ENCODE results near the gene FNDC3B. TPM values are rescaled to one million over a fixed set of nuclear protein-coding genes. Genes with fewer than 3 reads are reported as not detected.
A peak's percentile ranks its signal among the peaks of the same experiment; 100 is the strongest.

The FNDC3B gene
- total RNA-seq, 1 donor from 2014 or later = 290 TPM

- peaks cover 38% of the 10 kb centered on the region for H3K4me1 Mint-ChIP-seq (ENCODE audit: low read depth)
- TF ChIP-seq CTCF (IDR thresholded peaks at IDR 0.05) = no peak
- no peaks in the 10 kb centered on the region for H3K9me3 Mint-ChIP-seq (ENCODE audit: low read depth)
- no peak overlapping the region for H3K4me3 Mint-ChIP-seq (ENCODE audit: unreplicated experiment)
- no peaks in the 10 kb centered on the region for H3K27me3 Mint-ChIP-seq (ENCODE audit: low read depth)
- H3K36me3 Mint-ChIP-seq (ENCODE audit: low read depth) = peaks cover 4% of the 10 kb centered on the region
- DNase-seq (ENCODE audit: low spot score) = no peak
- H3K27ac Mint-ChIP-seq (ENCODE audit: unreplicated experiment) = no peak overlapping the region
These were observed 348.4 kb downstream of the FNDC3B start for GRCh38 chr3:172387728-172388127.

GRCh38 chr3:172388412-172389078 lies 349.2 kb downstream of the FNDC3B start:
- Mint-ChIP-seq H3K36me3 (ENCODE audit: low read depth) (peaks cover 6% of the 10 kb centered on the region), H3K27ac (ENCODE audit: unreplicated experiment) (no peak overlapping the region), H3K27me3 (ENCODE audit: low read depth) (no peaks in the 10 kb centered on the region), H3K4me1 (ENCODE audit: low read depth) (peaks cover 42% of the 10 kb centered on the region), H3K4me3 (ENCODE audit: unreplicated experiment) (no peak overlapping the region), H3K9me3 (ENCODE audit: low read depth) (no peaks in the 10 kb centered on the region)
- TF ChIP-seq CTCF (IDR thresholded peaks at IDR 0.05) = no peak
- no peak for DNase-seq (ENCODE audit: low spot score)

DNA sequence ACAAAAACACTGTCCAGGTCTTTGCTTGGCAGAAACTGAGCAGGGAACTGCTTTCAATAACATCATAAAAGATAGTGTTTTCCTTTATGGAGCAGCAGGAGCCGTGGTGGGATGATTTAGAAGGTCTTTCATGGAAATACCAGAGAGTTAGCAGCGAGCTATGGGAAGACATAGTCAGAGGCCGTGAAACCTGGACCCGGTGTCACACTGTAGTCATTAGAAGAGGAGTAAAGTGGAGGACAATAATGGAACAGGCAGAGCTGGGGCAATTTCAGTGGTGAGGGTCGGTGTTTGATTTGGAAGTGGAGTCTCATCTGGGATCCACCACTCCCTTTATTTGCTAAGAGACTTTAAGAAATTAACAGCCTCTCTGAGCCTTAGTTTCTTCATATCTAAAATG lies 351.4 kb downstream of the FNDC3B start:
- Mint-ChIP-seq H3K27me3 (ENCODE audit: low read depth) (no peaks in the 10 kb centered on the region), H3K27ac (ENCODE audit: unreplicated experiment) (peak overlapping the region; percentile 77), H3K9me3 (ENCODE audit: low read depth) (no peaks in the 10 kb centered on the region), H3K4me1 (ENCODE audit: low read depth) (peaks cover 41% of the 10 kb centered on the region), H3K4me3 (ENCODE audit: unreplicated experiment) (no peak overlapping the region), H3K36me3 (ENCODE audit: low read depth) (peaks cover 15% of the 10 kb centered on the region)
- DNase-seq (ENCODE audit: low spot score) = no peak
- TF ChIP-seq CTCF (IDR thresholded peaks at IDR 0.05) = no peak

GRCh38 chr3:172391592-172392302 lies 352.4 kb downstream of the FNDC3B start:
- H3K36me3 Mint-ChIP-seq (ENCODE audit: low read depth) = peaks cover 15% of the 10 kb centered on the region
- H3K4me1 Mint-ChIP-seq (ENCODE audit: low read depth) = peaks cover 41% of the 10 kb centered on the region
- H3K9me3 Mint-ChIP-seq (ENCODE audit: low read depth) = no peaks in the 10 kb centered on the region
- DNase-seq (ENCODE audit: low spot score) = no peak
- no peaks in the 10 kb centered on the region for H3K27me3 Mint-ChIP-seq (ENCODE audit: low read depth)
- no peak for TF ChIP-seq CTCF (IDR thresholded peaks at IDR 0.05)
- no peak overlapping the region for H3K4me3 Mint-ChIP-seq (ENCODE audit: unreplicated experiment)
- peak overlapping the region; percentile 77 for H3K27ac Mint-ChIP-seq (ENCODE audit: unreplicated experiment)

DNA sequence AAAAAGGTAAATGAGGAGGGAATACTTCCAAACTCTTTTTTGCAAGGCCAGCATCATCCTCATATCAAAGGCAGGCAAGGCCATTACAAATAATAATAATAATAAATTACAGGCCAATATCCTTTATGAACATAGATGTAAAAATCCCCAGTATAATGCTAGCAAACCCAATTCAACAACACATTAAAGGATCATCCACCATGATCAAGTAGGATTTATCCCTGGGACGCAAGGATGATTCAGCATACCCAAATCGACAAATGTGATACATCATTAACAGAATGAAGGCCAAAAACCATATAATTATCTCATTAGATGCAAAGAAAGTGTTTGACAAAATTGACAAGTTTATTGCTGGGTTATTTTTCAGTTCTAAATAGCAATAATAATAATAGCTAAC lies 355.3 kb downstream of the FNDC3B start:
- peak overlapping the region; percentile 12 for H3K27ac Mint-ChIP-seq (ENCODE audit: unreplicated experiment)
- DNase-seq (ENCODE audit: low spot score) = no peak
- no peaks in the 10 kb centered on the region for H3K9me3 Mint-ChIP-seq (ENCODE audit: low read depth)
- TF ChIP-seq CTCF (IDR thresholded peaks at IDR 0.05) = no peak
- H3K4me1 Mint-ChIP-seq (ENCODE audit: low read depth) = peaks cover 34% of the 10 kb centered on the region
- H3K27me3 Mint-ChIP-seq (ENCODE audit: low read depth) = no peaks in the 10 kb centered on the region
- H3K4me3 Mint-ChIP-seq (ENCODE audit: unreplicated experiment) = no peak overlapping the region
- peaks cover 16% of the 10 kb centered on the region for H3K36me3 Mint-ChIP-seq (ENCODE audit: low read depth)

All from chondrocyte (in vitro differentiated cells).